Keratinocyte (primary cell): ENCODE results near the gene GRIN2D. TPM values are rescaled to one million over a fixed set of nuclear protein-coding genes. Genes with fewer than 3 reads are reported as not detected.

Experiments used
- DNase-seq: peaks from one replicate; pipeline ENCODE4 v3.0.0-alpha.2; 2011; ENCODE audit warnings: low read depth, missing footprints, low spot score
- FAIRE-seq: peaks from 2 replicates; lab custom pipeline; 2011; peaks lifted over from hg19 to GRCh38; lab: Jason Lieb, UNC
- H2AFZ ChIP-seq: 2 replicates; pipeline ENCODE4 v1.6.0; 2012; ENCODE audit warnings: low read length, control low read depth, inconsistent platforms; ENCODE audit not compliant: control insufficient read depth
- H3K27ac ChIP-seq: 2 replicates; pipeline ENCODE4 v1.5.1; 2011; ENCODE audit warnings: low read length; ENCODE audit not compliant: control insufficient read depth, insufficient read depth
- H3K27me3 ChIP-seq: 3 replicates; pipeline ENCODE4 v1.6.0; 2011; ENCODE audit warnings: low read length; ENCODE audit not compliant: control insufficient read depth, insufficient read depth; ENCODE audit errors: extremely low read depth
- H3K36me3 ChIP-seq, 2 experiments: 2 replicates in 1 of 2; 3 replicates in 1 of 2; pipeline ENCODE4 v1.5.1; 2011; ENCODE audit warnings: low read length in 2 of 2, mild to moderate bottlenecking in 1 of 2; ENCODE audit not compliant: control insufficient read depth in 2 of 2, insufficient read depth in 2 of 2; ENCODE audit errors: extremely low read depth in 1 of 2
- H3K4me1 ChIP-seq: 3 replicates; pipeline ENCODE4 v1.5.1; 2011; ENCODE audit warnings: low read length; ENCODE audit not compliant: control insufficient read depth, insufficient read depth; ENCODE audit errors: extremely low read depth
- H3K4me2 ChIP-seq: 3 replicates; pipeline ENCODE4 v1.6.0; 2011; ENCODE audit warnings: low read depth, low read length; ENCODE audit not compliant: control insufficient read depth, insufficient read depth; ENCODE audit errors: extremely low read depth
- H3K4me3 ChIP-seq, 3 experiments: fragments of 200-600 bp in 1 of 3; sonication (generic) in 1 of 3; 2 replicates in 2 of 3; 3 replicates in 1 of 3; pipeline ENCODE4 v1.5.1; 2011 to 2016; ENCODE audit warnings: low read length in 3 of 3, mild to moderate bottlenecking in 3 of 3, control low read depth in 2 of 3, inconsistent platforms in 1 of 3, low read depth in 1 of 3, mixed read lengths in 1 of 3, mixed run types in 1 of 3, moderate library complexity in 1 of 3; ENCODE audit not compliant: control insufficient read depth in 2 of 3, insufficient read depth in 2 of 3; ENCODE audit errors: extremely low read depth in 1 of 3
- H3K79me2 ChIP-seq: 2 replicates; pipeline ENCODE4 v1.6.0; 2012; ENCODE audit warnings: low read length; ENCODE audit not compliant: control insufficient read depth, insufficient read depth
- H3K9ac ChIP-seq: 3 replicates; pipeline ENCODE4 v1.6.0; 2011; ENCODE audit warnings: low read length; ENCODE audit not compliant: control insufficient read depth, insufficient read depth; ENCODE audit errors: extremely low read depth
- H3K9me1 ChIP-seq: 3 replicates; pipeline ENCODE4 v1.6.0; 2011; ENCODE audit warnings: low read length; ENCODE audit not compliant: control insufficient read depth, insufficient read depth; ENCODE audit errors: extremely low read depth
- H3K9me3 ChIP-seq: 2 replicates; pipeline ENCODE4 v1.5.1; 2012; ENCODE audit warnings: low read depth, low read length; ENCODE audit not compliant: control insufficient read depth
- H4K20me1 ChIP-seq: 3 replicates; pipeline ENCODE4 v1.6.0; 2011; ENCODE audit warnings: low read length; ENCODE audit not compliant: control insufficient read depth, insufficient read depth; ENCODE audit errors: extremely low read depth
- EZH2 ChIP-seq: IDR thresholded peaks from one replicate; pipeline ENCODE4 v1.6.1; 2012; ENCODE audit warnings: inconsistent platforms, mild to moderate bottlenecking, low read length, moderate library complexity
- dilution Hi-C: fragments of 300-500 bp; cut with MboI; formaldehyde crosslinking; loops from one replicate; pipeline ENCODE4 v1.7.0; 2020; ENCODE audit warnings: low sequenced_read_pairs; ENCODE audit not compliant: extremely low pct_ligation_motif_present
- polyA plus RNA-seq, 5 experiments: library from polyadenylated mRNA; depleted of rRNA in 3 of 5; stranded (reverse) in 3 of 5; stranded (forward) in 1 of 5; unstranded in 1 of 5; fragments of >200 nt; gene quantifications; 1 replicate in 1 of 5; 2 replicates in 3 of 5; 3 replicates in 1 of 5; pipeline versions ENCODE4 v1.2.1 to v1.2.3, GENCODE V29; 2011 to 2012; ENCODE audit warnings: missing spikeins in 2 of 5, low read depth in 1 of 5, low replicate concordance in 1 of 5
- TF ChIP-seq, protein P1 (sequence below), 3 experiments: IDR thresholded peaks in 1 of 3; conservative IDR thresholded peaks in 1 of 3; optimal IDR thresholded peaks in 1 of 3; 2 replicates in 2 of 3; 3 replicates in 1 of 3; pipeline versions ENCODE3 to v1.5.1; 2011; ENCODE audit warnings: low read length in 3 of 3, mild to moderate bottlenecking in 3 of 3, moderate library complexity in 2 of 3, control low read depth in 1 of 3, inconsistent platforms in 1 of 3; ENCODE audit not compliant: insufficient read depth in 2 of 3; ENCODE audit errors: extremely low read depth in 1 of 3

The GRIN2D gene
- polyA plus RNA-seq, 1 donor (not counting 4 experiments of a cell fraction or from before 2014, with no cell fraction given) = 0.04 TPM

DNA sequence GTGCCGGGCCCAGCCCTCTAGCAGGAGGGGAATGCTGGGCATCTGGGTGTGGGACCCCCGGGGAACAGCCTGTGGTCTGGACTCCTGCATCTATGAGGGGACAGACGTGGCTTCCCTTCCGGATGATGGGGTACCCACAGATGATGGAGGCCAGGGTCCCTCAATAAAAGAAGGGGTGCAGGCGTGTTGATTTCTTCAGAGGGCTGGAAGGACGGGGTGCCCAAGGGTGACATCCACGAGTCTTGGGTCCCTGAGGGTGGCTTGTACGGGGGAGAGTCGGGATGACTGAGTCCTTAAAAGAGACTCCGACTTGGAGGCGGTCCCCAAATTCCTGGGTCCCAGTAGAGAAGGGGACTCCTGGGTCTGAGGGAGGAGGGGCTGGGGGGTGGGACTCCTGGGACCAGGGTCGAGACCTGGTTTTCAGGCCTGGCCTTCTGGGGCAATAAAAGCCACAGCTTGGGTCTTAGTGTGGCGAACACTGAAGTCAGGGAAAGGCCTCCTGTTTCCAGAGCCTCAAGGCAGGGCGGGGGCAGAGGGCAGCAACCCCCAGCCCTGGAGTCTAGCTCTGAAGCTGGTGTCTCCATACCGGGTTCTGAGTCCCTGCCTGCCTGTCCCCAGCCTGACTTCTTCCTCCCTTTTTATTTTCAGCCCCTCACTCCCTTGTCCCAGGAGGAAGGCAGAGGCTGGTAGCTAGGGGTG lies 459 bp upstream of the GRIN2D start:
- Histone ChIP-seq H3K9me3 (no peaks in the 10 kb centered on the region), H3K79me2 (peaks cover 17% of the 10 kb centered on the region), H3K9ac (no peak overlapping the region), H3K4me3 (no peak overlapping the region), H3K27ac (no peak overlapping the region), H3K36me3 (peaks cover 3 to 7% of the 10 kb centered on the region in 2 experiments), H2AFZ (no peak overlapping the region), H4K20me1 (no peaks in the 10 kb centered on the region), H3K9me1 (no peaks in the 10 kb centered on the region), H3K4me1 (peaks cover 17% of the 10 kb centered on the region), H3K4me2 (no peak overlapping the region), H3K27me3 (peaks cover 37% of the 10 kb centered on the region)
- dilution Hi-C loops = no loop called here
- TF ChIP-seq, protein P1, sequence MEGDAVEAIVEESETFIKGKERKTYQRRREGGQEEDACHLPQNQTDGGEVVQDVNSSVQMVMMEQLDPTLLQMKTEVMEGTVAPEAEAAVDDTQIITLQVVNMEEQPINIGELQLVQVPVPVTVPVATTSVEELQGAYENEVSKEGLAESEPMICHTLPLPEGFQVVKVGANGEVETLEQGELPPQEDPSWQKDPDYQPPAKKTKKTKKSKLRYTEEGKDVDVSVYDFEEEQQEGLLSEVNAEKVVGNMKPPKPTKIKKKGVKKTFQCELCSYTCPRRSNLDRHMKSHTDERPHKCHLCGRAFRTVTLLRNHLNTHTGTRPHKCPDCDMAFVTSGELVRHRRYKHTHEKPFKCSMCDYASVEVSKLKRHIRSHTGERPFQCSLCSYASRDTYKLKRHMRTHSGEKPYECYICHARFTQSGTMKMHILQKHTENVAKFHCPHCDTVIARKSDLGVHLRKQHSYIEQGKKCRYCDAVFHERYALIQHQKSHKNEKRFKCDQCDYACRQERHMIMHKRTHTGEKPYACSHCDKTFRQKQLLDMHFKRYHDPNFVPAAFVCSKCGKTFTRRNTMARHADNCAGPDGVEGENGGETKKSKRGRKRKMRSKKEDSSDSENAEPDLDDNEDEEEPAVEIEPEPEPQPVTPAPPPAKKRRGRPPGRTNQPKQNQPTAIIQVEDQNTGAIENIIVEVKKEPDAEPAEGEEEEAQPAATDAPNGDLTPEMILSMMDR (optimal IDR thresholded peaks at IDR 0.05 in 1 of 3, IDR thresholded peaks at IDR 0.05 in 1 of 3, conservative IDR thresholded peaks at IDR 0.05 in 1 of 3; ENCODE audit: extremely low read depth in 1 of 3, insufficient read depth in 2 of 3, low read length in 3 of 3) = no peak
- no peak for TF ChIP-seq EZH2
- FAIRE-seq (no peak), DNase-seq (no peak)

DNA sequence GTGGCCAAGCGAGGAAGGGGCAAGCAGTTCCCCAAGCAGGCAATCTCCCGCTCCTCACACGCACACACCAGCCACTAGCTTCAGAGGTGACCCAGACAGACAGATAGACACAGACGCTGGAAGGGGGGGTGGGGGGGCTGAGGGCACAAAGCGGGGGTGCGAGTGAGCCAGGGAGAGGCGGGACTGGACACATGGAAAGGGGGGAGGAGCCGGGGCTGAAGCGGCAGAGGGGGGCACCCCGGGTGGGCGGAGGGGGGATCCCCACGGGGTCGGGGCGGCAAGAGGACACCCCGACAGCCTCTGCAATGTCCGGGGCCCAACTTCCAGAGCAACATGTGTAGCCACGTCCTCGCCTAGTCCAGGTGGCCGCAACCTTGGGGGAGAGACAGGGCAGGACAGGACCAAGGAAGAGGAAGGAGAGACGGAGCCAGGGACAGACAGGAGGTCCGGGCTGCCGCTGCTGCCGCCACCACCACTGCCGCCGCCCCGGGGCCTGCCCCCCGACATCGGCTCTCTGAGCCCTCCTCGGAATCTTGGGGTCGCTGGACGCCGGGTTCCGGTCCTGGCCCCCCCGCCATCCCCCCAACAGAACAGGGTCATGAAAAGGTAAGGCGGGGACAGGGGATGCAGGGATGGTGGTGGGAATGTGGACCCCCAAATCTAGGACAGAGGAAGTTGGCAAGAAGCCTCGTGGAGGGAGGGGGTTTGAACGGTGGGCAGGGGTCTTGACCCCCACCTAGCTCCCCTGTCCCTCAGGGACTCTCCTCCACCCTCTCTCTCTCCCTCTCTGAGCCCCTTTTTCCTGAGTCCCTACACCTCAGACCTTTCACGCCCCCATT lies 1.1 kb downstream of the GRIN2D start:
- Histone ChIP-seq H3K36me3 (peaks cover 0 to under 1% of the 10 kb centered on the region in 2 experiments), H3K79me2 (peaks cover 12% of the 10 kb centered on the region), H3K4me3 (no peak overlapping the region), H2AFZ (no peak overlapping the region), H3K9ac (no peak overlapping the region), H3K27me3 (peaks cover 37% of the 10 kb centered on the region), H3K27ac (no peak overlapping the region), H3K4me2 (no peak overlapping the region), H3K9me1 (no peaks in the 10 kb centered on the region), H4K20me1 (no peaks in the 10 kb centered on the region), H3K4me1 (peaks cover 17% of the 10 kb centered on the region), H3K9me3 (no peaks in the 10 kb centered on the region)
- TF ChIP-seq, protein P1 (optimal IDR thresholded peaks at IDR 0.05 in 1 of 3, IDR thresholded peaks at IDR 0.05 in 1 of 3, conservative IDR thresholded peaks at IDR 0.05 in 1 of 3; ENCODE audit: extremely low read depth in 1 of 3, insufficient read depth in 2 of 3, low read length in 3 of 3) = no peak
- peak; percentile 98 for TF ChIP-seq EZH2
- DNase-seq (no peak), FAIRE-seq (no peak)
- dilution Hi-C loops = no loop called here
